ENCODE measurements around the gene C11orf71.

The C11orf71 gene

GRCh38 chr11:114359342-114359741 is 41.0 kb downstream of the C11orf71 start:
- no peak for DNase-seq (ENCODE audit: low read depth in 2 of 2)

- DNase-seq (ENCODE audit: low read depth in 2 of 2) = no peak
Measured at GRCh38 chr11:114358716-114359115, 41.6 kb downstream of the C11orf71 start.

- no peak for DNase-seq (ENCODE audit: low read depth in 2 of 2)
Measured at GRCh38 chr11:114354076-114354475, 46.2 kb downstream of the C11orf71 start.

GRCh38 chr11:114353443-114353842 is 46.9 kb downstream of the C11orf71 start:
- DNase-seq (ENCODE audit: low read depth in 2 of 2) = no peak

- no peak for DNase-seq (ENCODE audit: low read depth in 2 of 2)
Measured at GRCh38 chr11:114350022-114350421, 50.3 kb downstream of the C11orf71 start.
